Endodermal cell (in vitro differentiated cells): ENCODE measurements around the gene OPRM1. TPM values are rescaled to one million over a fixed set of nuclear protein-coding genes. Genes with fewer than 3 reads are reported as not detected.

Source experiments
- DNase-seq: peaks from one replicate; pipeline ENCODE4 v3.0.0-alpha.2; 2017
- H3K27ac ChIP-seq: 2 replicates; pipeline ENCODE4 v1.5.1; 2013; ENCODE audit warnings: mild to moderate bottlenecking, low read depth, low read length, moderate library complexity
- H3K27me3 ChIP-seq: 2 replicates; pipeline ENCODE4 v1.6.1; 2013; ENCODE audit warnings: mild to moderate bottlenecking, low read length, moderate library complexity; ENCODE audit not compliant: insufficient read depth, control insufficient read depth, poor library complexity, severe bottlenecking
- H3K36me3 ChIP-seq: 2 replicates; pipeline ENCODE4 v1.7.0; 2013; ENCODE audit warnings: mild to moderate bottlenecking, low read length, moderate library complexity; ENCODE audit not compliant: control insufficient read depth, insufficient read depth
- H3K4me1 ChIP-seq: one replicate; pipeline ENCODE4 v1.7.0; 2013; ENCODE audit warnings: low read length; ENCODE audit not compliant: control insufficient read depth, insufficient read depth
- H3K4me3 ChIP-seq: 2 replicates; pipeline ENCODE4 v1.5.1; 2013; ENCODE audit warnings: mild to moderate bottlenecking, low read length, moderate library complexity
- H3K9ac ChIP-seq: 2 replicates; pipeline ENCODE4 v1.6.1; 2013; ENCODE audit warnings: mild to moderate bottlenecking, low read length, moderate library complexity; ENCODE audit not compliant: poor library complexity, severe bottlenecking; ENCODE audit errors: extremely low read depth
- H3K9me3 ChIP-seq: 2 replicates; pipeline ENCODE4 v1.6.1; 2013; ENCODE audit warnings: mild to moderate bottlenecking, low read length, moderate library complexity; ENCODE audit not compliant: control insufficient read depth
- H3K27ac Mint-ChIP-seq: 2 replicates; pipeline ENCODE4 v1.8.0; 2020; ENCODE audit warnings: mixed read lengths
- H3K27me3 Mint-ChIP-seq: 2 replicates; pipeline ENCODE4 v1.8.0; 2021; ENCODE audit warnings: mild to moderate bottlenecking, mixed read lengths; ENCODE audit not compliant: insufficient read depth
- H3K36me3 Mint-ChIP-seq: 2 replicates; pipeline ENCODE4 v1.8.0; 2020; ENCODE audit warnings: low read depth, mixed read lengths
- H3K4me1 Mint-ChIP-seq: 2 replicates; pipeline ENCODE4 v1.8.0; 2020; ENCODE audit warnings: mixed read lengths
- H3K4me3 Mint-ChIP-seq: 2 replicates; pipeline ENCODE4 v1.8.0; 2020; ENCODE audit warnings: mild to moderate bottlenecking, moderate library complexity, mixed read lengths
- H3K9me3 Mint-ChIP-seq: 2 replicates; pipeline ENCODE4 v1.8.0; 2020; ENCODE audit warnings: mild to moderate bottlenecking, mixed read lengths
- WGBS, 2 experiments: methylation state at CpG; one replicate each; pipeline versions ENCODE4 v1.1.5 to v1.1.7; 2013; ENCODE audit warnings: missing lambda C conversion rate in 2 of 2, mixed read lengths in 1 of 2; ENCODE audit not compliant: insufficient coverage in 1 of 2, insufficient read length in 1 of 2; 5-methylcytosine and 5-hydroxymethylcytosine counted together
- total RNA-seq, 2 donors: library from RNA; stranded (reverse); fragmentation: NEBNext Ultra II Directional in 1 of 2; extraction: Animal tissue kit (Norgen Biotek cat#: 25700) in 1 of 2; gene quantifications; 2 replicates in 1 of 2; 3 replicates in 1 of 2; pipeline ENCODE4 v1.2.1, GENCODE V29; 2021
- TF ChIP-seq, protein P1 (sequence below): fragments of 200-600 bp; sonication (generic); conservative IDR thresholded peaks from 2 replicates; pipeline ENCODE4 v1.5.0; 2021; ENCODE audit warnings: antibody characterized with exemption, mild to moderate bottlenecking

The OPRM1 gene
- total RNA-seq, 2 donors from 2014 or later, result not detected

DNA sequence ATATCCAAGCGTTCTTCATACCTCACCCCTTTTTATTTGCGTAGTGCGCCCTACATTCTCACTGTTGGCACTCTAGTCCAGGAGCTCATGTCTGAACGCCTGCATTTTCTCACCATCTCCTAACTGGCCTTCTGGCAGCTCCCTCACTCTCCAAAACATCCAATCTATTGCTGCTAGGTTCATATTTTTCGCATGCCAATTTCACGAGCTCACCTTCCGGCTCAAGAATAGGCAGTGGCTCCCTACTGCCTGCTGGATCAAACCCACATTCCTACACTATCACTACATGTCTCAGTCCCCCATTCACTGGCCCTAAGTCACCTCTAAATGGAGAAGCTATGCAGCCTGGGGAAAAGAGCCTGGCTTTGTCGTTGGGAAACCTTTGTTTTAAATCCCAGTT, 202.5 kb downstream of the OPRM1 start:
- Histone ChIP-seq H3K4me3 (no peak overlapping the region), H3K9me3 (no peaks in the 10 kb centered on the region), H3K4me1 (peaks cover 8% of the 10 kb centered on the region), H3K27ac (no peak overlapping the region), H3K27me3 (no peaks in the 10 kb centered on the region), H3K9ac (no peak overlapping the region), H3K36me3 (no peaks in the 10 kb centered on the region)
- peaks cover 38% of the 10 kb centered on the region for H3K4me1 Mint-ChIP-seq
- 89 to 100% methylated on average over 6 to 8 of the region's 8 CpGs for WGBS, 2 experiments
- H3K9me3 Mint-ChIP-seq, result no peaks in the 10 kb centered on the region
- no peaks in the 10 kb centered on the region for H3K27me3 Mint-ChIP-seq
- no peak overlapping the region for H3K4me3 Mint-ChIP-seq
- no peak for DNase-seq
- no peaks in the 10 kb centered on the region for H3K36me3 Mint-ChIP-seq
- H3K27ac Mint-ChIP-seq, result peak overlapping the region; percentile 31
- TF ChIP-seq, protein P1, sequence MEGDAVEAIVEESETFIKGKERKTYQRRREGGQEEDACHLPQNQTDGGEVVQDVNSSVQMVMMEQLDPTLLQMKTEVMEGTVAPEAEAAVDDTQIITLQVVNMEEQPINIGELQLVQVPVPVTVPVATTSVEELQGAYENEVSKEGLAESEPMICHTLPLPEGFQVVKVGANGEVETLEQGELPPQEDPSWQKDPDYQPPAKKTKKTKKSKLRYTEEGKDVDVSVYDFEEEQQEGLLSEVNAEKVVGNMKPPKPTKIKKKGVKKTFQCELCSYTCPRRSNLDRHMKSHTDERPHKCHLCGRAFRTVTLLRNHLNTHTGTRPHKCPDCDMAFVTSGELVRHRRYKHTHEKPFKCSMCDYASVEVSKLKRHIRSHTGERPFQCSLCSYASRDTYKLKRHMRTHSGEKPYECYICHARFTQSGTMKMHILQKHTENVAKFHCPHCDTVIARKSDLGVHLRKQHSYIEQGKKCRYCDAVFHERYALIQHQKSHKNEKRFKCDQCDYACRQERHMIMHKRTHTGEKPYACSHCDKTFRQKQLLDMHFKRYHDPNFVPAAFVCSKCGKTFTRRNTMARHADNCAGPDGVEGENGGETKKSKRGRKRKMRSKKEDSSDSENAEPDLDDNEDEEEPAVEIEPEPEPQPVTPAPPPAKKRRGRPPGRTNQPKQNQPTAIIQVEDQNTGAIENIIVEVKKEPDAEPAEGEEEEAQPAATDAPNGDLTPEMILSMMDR, result no peak

DNA sequence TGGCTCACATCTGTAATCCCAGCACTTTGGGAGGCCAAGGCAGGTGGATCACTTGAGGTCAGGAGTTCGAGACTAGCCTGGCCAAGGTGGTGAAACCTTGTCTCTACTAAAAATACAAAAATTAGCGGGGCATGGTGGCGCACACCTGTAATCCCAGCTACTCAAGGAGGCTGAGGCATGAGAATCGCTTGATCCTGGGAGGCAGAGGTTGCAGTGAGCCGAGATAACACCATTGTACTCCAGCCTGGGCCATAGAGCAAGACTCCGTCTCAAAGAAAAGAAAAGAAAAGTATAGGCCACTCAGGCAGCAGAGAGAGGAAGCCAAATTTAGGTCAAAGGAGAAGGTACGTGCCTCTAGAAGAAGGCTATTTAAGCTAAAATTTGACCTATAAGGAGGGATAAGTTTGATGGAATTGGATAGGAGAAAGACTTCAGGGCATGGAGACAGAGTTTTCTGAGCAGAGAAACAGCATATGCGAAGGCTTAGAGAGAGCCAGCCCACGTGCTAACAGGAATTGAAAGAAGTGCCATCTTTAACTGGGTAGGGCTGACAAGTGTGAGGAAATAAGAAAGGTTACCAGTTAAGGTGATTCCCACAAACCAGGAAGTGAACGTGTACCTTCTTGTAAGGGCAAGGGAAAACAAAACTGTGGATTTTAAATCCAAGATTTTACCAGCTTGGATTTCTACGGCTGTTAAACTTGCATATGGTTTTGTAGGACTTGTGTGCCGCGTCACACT, 203.7 kb downstream of the OPRM1 start:
- Histone ChIP-seq H3K9me3 (no peaks in the 10 kb centered on the region), H3K4me1 (peaks cover 10% of the 10 kb centered on the region), H3K9ac (no peak overlapping the region), H3K27me3 (no peaks in the 10 kb centered on the region), H3K4me3 (no peak overlapping the region), H3K27ac (no peak overlapping the region), H3K36me3 (no peaks in the 10 kb centered on the region)
- TF ChIP-seq, protein P1, result no peak
- H3K27me3 Mint-ChIP-seq, result no peaks in the 10 kb centered on the region
- no peak for DNase-seq
- H3K4me3 Mint-ChIP-seq, result no peak overlapping the region
- peaks cover 48% of the 10 kb centered on the region for H3K4me1 Mint-ChIP-seq
- no peaks in the 10 kb centered on the region for H3K9me3 Mint-ChIP-seq
- WGBS, 2 experiments, result 91 to 92% methylated on average over 13 of the region's 13 CpGs
- no peak overlapping the region for H3K27ac Mint-ChIP-seq
- no peaks in the 10 kb centered on the region for H3K36me3 Mint-ChIP-seq

- TF ChIP-seq, protein P1, result no peak
- H3K27me3 ChIP-seq, result no peaks in the 10 kb centered on the region
- no peaks in the 10 kb centered on the region for H3K36me3 ChIP-seq
- Mint-ChIP-seq H3K9me3 (no peaks in the 10 kb centered on the region), H3K27me3 (no peaks in the 10 kb centered on the region), H3K36me3 (no peaks in the 10 kb centered on the region), H3K4me1 (peaks cover 57% of the 10 kb centered on the region), H3K27ac (no peak overlapping the region), H3K4me3 (no peak overlapping the region)
- no peak overlapping the region for H3K4me3 ChIP-seq
- H3K4me1 ChIP-seq, result peaks cover 12% of the 10 kb centered on the region
- H3K27ac ChIP-seq, result no peak overlapping the region
- WGBS, 2 experiments, result 83 to 90% methylated on average over 2 to 5 of the region's 6 CpGs
- H3K9me3 ChIP-seq, result no peaks in the 10 kb centered on the region
- DNase-seq, result no peak
- no peak overlapping the region for H3K9ac ChIP-seq
These were observed 205.0 kb downstream of the OPRM1 start for GRCh38 chr6:154243793-154244750.
